GM18951 (cell line): ENCODE data around the gene TOX2.

ENCODE experiments used
- POLR2A ChIP-seq: IDR thresholded peaks from 4 replicates; pipeline ENCODE4 v1.6.1; 2011; ENCODE audit warnings: mild to moderate bottlenecking; ENCODE audit not compliant: insufficient read length, insufficient read depth; ENCODE audit errors: extremely low read depth
- in situ Hi-C: fragments of 300-500 bp; cut with MboI; formaldehyde crosslinking; loops from one replicate; pipeline ENCODE4 v1.12.0; 2022; ENCODE audit warnings: low sequenced_read_pairs, mixed read lengths, inconsistent platforms; ENCODE audit not compliant: unreplicated experiment

The TOX2 gene

GRCh38 chr20:43914311-43915210, at the start of gene TOX2:
Gene TOX2, plus strand, starts transcription at chr20:43914852. Its CDS starts 40 bp downstream, at chr20:43914892.
- in situ Hi-C loops, result no loop called here

GRCh38 chr20:43868091-43868490, 46.6 kb upstream of the TOX2 start:
- in situ Hi-C loops, result no loop called here
- TF ChIP-seq POLR2A, result no peak

More at GRCh38 chr20:43914311-43915210, at the start of gene TOX2:
- TF ChIP-seq POLR2A, result peak; percentile 46

- in situ Hi-C loops, result no loop called here
- TF ChIP-seq POLR2A, result no peak
Measured at GRCh38 chr20:43870484-43870883, 44.2 kb upstream of the TOX2 start.

GRCh38 chr20:43878776-43879175, 35.9 kb upstream of the TOX2 start:
- no peak for TF ChIP-seq POLR2A
- in situ Hi-C loops, result no loop called here

- in situ Hi-C loops, result no loop called here
Measured at GRCh38 chr20:43893930-43894329, 20.7 kb upstream of the TOX2 start.

GRCh38 chr20:43894491-43894890, 20.2 kb upstream of the TOX2 start:
- TF ChIP-seq POLR2A, result no peak
- in situ Hi-C loops, result no loop called here

More at GRCh38 chr20:43893930-43894329, 20.7 kb upstream of the TOX2 start:
- no peak for TF ChIP-seq POLR2A

GRCh38 chr20:43895235-43895634, 19.4 kb upstream of the TOX2 start:
- in situ Hi-C loops, result no loop called here
- no peak for TF ChIP-seq POLR2A

- TF ChIP-seq POLR2A, result no peak
- in situ Hi-C loops, result no loop called here
Measured at GRCh38 chr20:43899274-43900120, 15.2 kb upstream of the TOX2 start.

GRCh38 chr20:43900121-43900466, 14.6 kb upstream of the TOX2 start:
- no peak for TF ChIP-seq POLR2A
- in situ Hi-C loops, result no loop called here

- TF ChIP-seq POLR2A, result no peak
- in situ Hi-C loops, result no loop called here
Measured at GRCh38 chr20:43900496-43900895, 14.2 kb upstream of the TOX2 start.

GRCh38 chr20:43901296-43901695, 13.4 kb upstream of the TOX2 start:
- in situ Hi-C loops, result no loop called here
- no peak for TF ChIP-seq POLR2A

GRCh38 chr20:43903953-43904826, 10.5 kb upstream of the TOX2 start:
- TF ChIP-seq POLR2A, result no peak
- in situ Hi-C loops, result no loop called here

- in situ Hi-C loops, result no loop called here
- no peak for TF ChIP-seq POLR2A
Measured at GRCh38 chr20:43904827-43905177, 9.8 kb upstream of the TOX2 start.

- TF ChIP-seq POLR2A, result no peak
- in situ Hi-C loops, result no loop called here
Measured at GRCh38 chr20:43906505-43907034, 8.1 kb upstream of the TOX2 start.
